Transverse colon (tissue), 4 donors: ENCODE measurements around the gene OTUD3.

Experiments used
- CTCF ChIP-seq, 5 experiments: fragments of 200-600 bp in 3 of 5; fragments of 450-650 bp in 2 of 5; sonication (generic) in 3 of 5; IDR thresholded peaks; 1 replicate in 2 of 5; 2 replicates in 3 of 5; pipeline ENCODE4 v1.5.1; 2016 to 2017; ENCODE audit warnings: antibody characterized with exemption in 5 of 5, inconsistent platforms in 3 of 5, mild to moderate bottlenecking in 2 of 5, moderate library complexity in 1 of 5
- EP300 ChIP-seq: sonication (generic); formaldehyde crosslinking; IDR thresholded peaks from one replicate; pipeline ENCODE4 v1.6.1; 2017; ENCODE audit warnings: antibody characterized with exemption, low read depth
- POLR2A ChIP-seq: fragments of 450-650 bp; IDR thresholded peaks from one replicate; pipeline ENCODE4 v1.6.1; 2016; ENCODE audit warnings: antibody characterized with exemption, mild to moderate bottlenecking, moderate library complexity
- POLR2AphosphoS5 ChIP-seq, 3 donors: sonication (generic); formaldehyde crosslinking; IDR thresholded peaks; one replicate each; pipeline ENCODE4 v1.6.1; 2016; ENCODE audit warnings: antibody characterized with exemption in 3 of 3

- no peak for TF ChIP-seq POLR2A
- no peak for TF ChIP-seq CTCF (IDR thresholded peaks at IDR 0.05)
- no peak for TF ChIP-seq POLR2AphosphoS5 (IDR thresholded peaks at IDR 0.05)
- no peak for TF ChIP-seq EP300
These were observed 37.3 kb upstream of the OTUD3 start for GRCh38 chr1:19844731-19845495.
